Thymus (tissue), 11 donors: Measurements from ENCODE around the gene TRAK1. TPM values are rescaled to one million over a fixed set of nuclear protein-coding genes. Genes with fewer than 3 reads are reported as not detected.

Experiments used
- DNase-seq, 9 donors: peaks; one replicate each; pipeline ENCODE4 v3.0.0-alpha.2; 2013; ENCODE audit warnings: low spot score in 9 of 9, low read depth in 6 of 9, missing footprints in 1 of 9
- H3K27ac ChIP-seq, 2 donors: one replicate each; pipeline ENCODE4 v1.5.1; 2013; ENCODE audit warnings: control low read depth in 1 of 2, low read depth in 1 of 2, low read length in 1 of 2, mild to moderate bottlenecking in 1 of 2, moderate library complexity in 1 of 2
- H3K27me3 ChIP-seq, 2 donors: one replicate each; pipeline ENCODE4 v1.5.1; 2013; ENCODE audit warnings: low read length in 1 of 2; ENCODE audit not compliant: control insufficient read depth in 2 of 2, insufficient read depth in 1 of 2
- H3K36me3 ChIP-seq, 2 donors: one replicate each; pipeline ENCODE4 v1.5.1; 2013; ENCODE audit warnings: low read length in 1 of 2, mild to moderate bottlenecking in 1 of 2, moderate library complexity in 1 of 2; ENCODE audit not compliant: control insufficient read depth in 2 of 2, insufficient read depth in 2 of 2
- H3K4me1 ChIP-seq, 2 donors: one replicate each; pipeline ENCODE4 v1.5.1; 2013; ENCODE audit warnings: low read length in 2 of 2; ENCODE audit not compliant: control insufficient read depth in 2 of 2, insufficient read depth in 2 of 2
- H3K4me3 ChIP-seq, 2 donors: one replicate each; pipeline ENCODE4 v1.5.1; 2013; ENCODE audit warnings: low read length in 2 of 2, control low read depth in 1 of 2, mild to moderate bottlenecking in 1 of 2
- H3K9me3 ChIP-seq, 2 donors: one replicate each; pipeline ENCODE4 v1.5.1; 2013; ENCODE audit warnings: low read length in 1 of 2, mild to moderate bottlenecking in 1 of 2; ENCODE audit not compliant: control insufficient read depth in 2 of 2, insufficient read depth in 1 of 2
- WGBS: extraction: QIAGEN DNeasy Blood & Tissue Kit; methylation state at CpG from one replicate; pipeline ENCODE4 v1.1.7; 2013; 5-methylcytosine and 5-hydroxymethylcytosine counted together
- polyA plus RNA-seq: library from polyadenylated mRNA; stranded (reverse); fragments of 200-250 nt; gene quantifications from one replicate; pipeline ENCODE4 v1.2.3, GENCODE V29; 2013
- total RNA-seq: library from RNA; stranded (reverse); fragments of 120-200 nt; gene quantifications from one replicate; pipeline ENCODE4 v1.2.4, GENCODE V29; 2013
- donor health status: healthy.

Gene TRAK1
- total and polyA plus RNA-seq, 2 donors, result 10.9 to 20.1 TPM

GRCh38 chr3:42163622-42164244 is 72.6 kb downstream of the TRAK1 start:
- WGBS, result 57% methylated on average over 5 of the region's 5 CpGs
- DNase-seq, result peak in 4 of 9 donors; percentile 10 to 58 (median 22)
- peaks cover 8 to 29% of the 10 kb centered on the region in 2 donors for H3K4me1 ChIP-seq
- H3K27ac ChIP-seq, result peak overlapping the region in 1 of 2 donors; percentile 46
- no peak overlapping the region for H3K4me3 ChIP-seq
- no peaks in the 10 kb centered on the region for H3K27me3 ChIP-seq
- H3K36me3 ChIP-seq, result no peaks in the 10 kb centered on the region
- no peaks in the 10 kb centered on the region for H3K9me3 ChIP-seq

- Histone ChIP-seq H3K27me3 (no peaks in the 10 kb centered on the region), H3K36me3 (no peaks in the 10 kb centered on the region)
- 95% methylated on average over 2 of the region's 2 CpGs for WGBS
These were observed 73.5 kb downstream of the TRAK1 start for GRCh38 chr3:42164656-42165055.

GRCh38 chr3:42165211-42165610 is 74.1 kb downstream of the TRAK1 start:
- WGBS, result 96% methylated on average over 4 of the region's 4 CpGs
- Histone ChIP-seq H3K36me3 (no peaks in the 10 kb centered on the region), H3K27me3 (no peaks in the 10 kb centered on the region), H3K4me3 (no peak overlapping the region), H3K27ac (no peak overlapping the region), H3K4me1 (peaks cover 3 to 18% of the 10 kb centered on the region in 2 donors), H3K9me3 (no peaks in the 10 kb centered on the region)
- no peak for DNase-seq

More at GRCh38 chr3:42164656-42165055, 73.5 kb downstream of the TRAK1 start:
- Histone ChIP-seq H3K9me3 (no peaks in the 10 kb centered on the region), H3K4me1 (peaks cover 6 to 24% of the 10 kb centered on the region in 2 donors), H3K27ac (no peak overlapping the region), H3K4me3 (no peak overlapping the region)
- no peak for DNase-seq

GRCh38 chr3:42166214-42166613 is 75.1 kb downstream of the TRAK1 start:
- H3K27ac ChIP-seq, result no peak overlapping the region
- no peaks in the 10 kb centered on the region for H3K27me3 ChIP-seq
- DNase-seq, result no peak
- no peaks in the 10 kb centered on the region for H3K36me3 ChIP-seq
- H3K4me3 ChIP-seq, result no peak overlapping the region
- H3K9me3 ChIP-seq, result no peaks in the 10 kb centered on the region
- peaks cover 2 to 13% of the 10 kb centered on the region in 2 donors for H3K4me1 ChIP-seq
- WGBS, result 98% methylated on average over 3 of the region's 3 CpGs

- DNase-seq, result no peak
- no peaks in the 10 kb centered on the region for H3K9me3 ChIP-seq
- no peak overlapping the region for H3K27ac ChIP-seq
- no peaks in the 10 kb centered on the region for H3K36me3 ChIP-seq
- H3K4me3 ChIP-seq, result no peak overlapping the region
- WGBS, result 97% methylated on average over 11 of the region's 11 CpGs
- H3K4me1 ChIP-seq, result peaks cover 2 to 13% of the 10 kb centered on the region in 2 donors
- no peaks in the 10 kb centered on the region for H3K27me3 ChIP-seq
These were observed 75.6 kb downstream of the TRAK1 start for GRCh38 chr3:42166662-42167300.

- H3K4me1 ChIP-seq, result peaks cover 0 to 16% of the 10 kb centered on the region in 2 donors
- H3K36me3 ChIP-seq, result no peaks in the 10 kb centered on the region
- H3K27ac ChIP-seq, result no peak overlapping the region
- DNase-seq, result no peak
- H3K27me3 ChIP-seq, result no peaks in the 10 kb centered on the region
- H3K9me3 ChIP-seq, result no peaks in the 10 kb centered on the region
- 96% methylated on average over 7 of the region's 7 CpGs for WGBS
- H3K4me3 ChIP-seq, result no peak overlapping the region
These were observed 78.5 kb downstream of the TRAK1 start for GRCh38 chr3:42169579-42170120.

- peaks cover 0 to 22% of the 10 kb centered on the region in 2 donors for H3K4me1 ChIP-seq
- 97% methylated on average over 3 of the region's 3 CpGs for WGBS
- DNase-seq, result no peak
- H3K27ac ChIP-seq, result no peak overlapping the region
- H3K4me3 ChIP-seq, result no peak overlapping the region
- H3K36me3 ChIP-seq, result no peaks in the 10 kb centered on the region
- H3K27me3 ChIP-seq, result no peaks in the 10 kb centered on the region
- H3K9me3 ChIP-seq, result no peaks in the 10 kb centered on the region
These were observed 81.0 kb downstream of the TRAK1 start for GRCh38 chr3:42172047-42172654.

GRCh38 chr3:42173307-42173706 is 82.2 kb downstream of the TRAK1 start:
- H3K27ac ChIP-seq, result peak overlapping the region in 1 of 2 donors; percentile 46

More at GRCh38 chr3:42173307-42173706, 82.2 kb downstream of the TRAK1 start:
- Histone ChIP-seq H3K4me3 (no peak overlapping the region), H3K27me3 (no peaks in the 10 kb centered on the region), H3K36me3 (peaks cover 0 to 2% of the 10 kb centered on the region in 2 donors), H3K9me3 (no peaks in the 10 kb centered on the region), H3K4me1 (peaks cover 0 to 22% of the 10 kb centered on the region in 2 donors)
- 21% methylated on average over 6 of the region's 6 CpGs for whole genome bisulfite sequencing
- no peak for DNase-seq
